ENCODE data around the gene GLRX3. TPM values are rescaled to one million over a fixed set of nuclear protein-coding genes. Genes with fewer than 3 reads are reported as not detected.

GLRX3 gene
- total RNA-seq, 5 donors from 2014 or later (not counting 1 experiment from before 2014, with no cell fraction given): 32.4 to 40.7 (median 35.4) TPM

GRCh38 chr10:130222381-130222780 lies 86.2 kb downstream of the GLRX3 start:
- Mint-ChIP-seq H3K9me3 (peaks cover 0 to 5% (median 4%) of the 10 kb centered on the region in 3 donors), H3K4me1 (no peaks in the 10 kb centered on the region), H3K36me3 (peaks cover 8% of the 10 kb centered on the region), H3K27ac (no peak overlapping the region), H3K27me3 (peaks cover 0 to 4% of the 10 kb centered on the region in 2 donors), H3K4me3 (no peak overlapping the region)
- ATAC-seq (replicated peaks in 1 of 4): no peak
- POLR2A ChIA-PET: no interaction called here
- Histone ChIP-seq H3K36me3 (ENCODE audit: control insufficient read depth in 2 of 2, extremely low read depth in 1 of 2, insufficient read depth in 1 of 2, low read length in 1 of 2) (no peaks in the 10 kb centered on the region), H3K4me3 (ENCODE audit: control insufficient read depth in 1 of 2, extremely low read depth in 1 of 2, low read length in 1 of 2) (no peak overlapping the region), H3K27me3 (replicated peaks in 1 of 2; ENCODE audit: control insufficient read depth in 2 of 2, extremely low read depth in 1 of 2, insufficient read depth in 2 of 2, low read length in 1 of 2) (peaks cover 0 to 5% of the 10 kb centered on the region in 2 experiments), H3K9me3 (no peaks in the 10 kb centered on the region), H3K27ac (ENCODE audit: low read length) (no peak overlapping the region), H3K4me1 (ENCODE audit: control insufficient read depth in 1 of 2, extremely low read depth in 1 of 2, insufficient read depth in 2 of 2, low read length in 2 of 2) (no peaks in the 10 kb centered on the region)
- WGBS (ENCODE audit: insufficient coverage): 79% methylated on average over 5 of the region's 8 CpGs
- CTCF ChIA-PET: no interaction called here
- no peak for DNase-seq

DNA sequence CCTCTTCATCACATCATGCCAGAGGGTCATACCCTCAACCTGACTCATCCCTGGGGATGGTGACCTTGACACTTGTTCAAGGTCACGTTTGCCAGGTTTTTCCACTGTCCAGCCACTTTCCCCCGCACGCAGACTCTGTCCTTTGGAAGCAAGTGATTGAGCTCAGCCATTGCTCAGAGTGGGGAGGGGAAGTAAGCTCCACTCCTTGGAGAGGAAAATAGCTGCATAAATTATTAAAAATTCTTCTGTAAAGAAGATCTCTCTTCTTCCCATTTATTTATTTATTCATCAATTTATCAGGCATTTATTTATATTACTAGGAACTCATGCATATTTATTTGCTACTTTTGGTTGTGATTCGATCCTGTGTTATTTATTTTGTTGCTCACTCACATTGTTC lies 88.0 kb downstream of the GLRX3 start:
- Mint-ChIP-seq H3K27ac (no peak overlapping the region), H3K27me3 (peaks cover 0 to 4% of the 10 kb centered on the region in 2 donors), H3K9me3 (peaks cover 0 to 17% (median 14%) of the 10 kb centered on the region in 3 donors), H3K4me3 (no peak overlapping the region), H3K4me1 (no peaks in the 10 kb centered on the region), H3K36me3 (peaks cover 9% of the 10 kb centered on the region)
- ATAC-seq (replicated peaks in 1 of 4): no peak
- no CpG with 5 or more reads among the region's 4 CpGs for WGBS (ENCODE audit: insufficient coverage)
- Histone ChIP-seq H3K27me3 (replicated peaks in 1 of 2; ENCODE audit: control insufficient read depth in 2 of 2, extremely low read depth in 1 of 2, insufficient read depth in 2 of 2, low read length in 1 of 2) (peaks cover 0 to 5% of the 10 kb centered on the region in 2 experiments), H3K9me3 (no peaks in the 10 kb centered on the region), H3K4me1 (ENCODE audit: control insufficient read depth in 1 of 2, extremely low read depth in 1 of 2, insufficient read depth in 2 of 2, low read length in 2 of 2) (no peaks in the 10 kb centered on the region), H3K36me3 (ENCODE audit: control insufficient read depth in 2 of 2, extremely low read depth in 1 of 2, insufficient read depth in 1 of 2, low read length in 1 of 2) (no peaks in the 10 kb centered on the region), H3K4me3 (ENCODE audit: control insufficient read depth in 1 of 2, extremely low read depth in 1 of 2, low read length in 1 of 2) (no peak overlapping the region), H3K27ac (ENCODE audit: low read length) (no peak overlapping the region)
- POLR2A ChIA-PET: no interaction called here
- CTCF ChIA-PET: interaction anchor here in 1 of 2 donors (0.7 kb wide), 1 partner anchor 1564 kb away, joined by 4 read pairs; no protein-coding TSS in a partner anchor
- no peak for DNase-seq

DNA sequence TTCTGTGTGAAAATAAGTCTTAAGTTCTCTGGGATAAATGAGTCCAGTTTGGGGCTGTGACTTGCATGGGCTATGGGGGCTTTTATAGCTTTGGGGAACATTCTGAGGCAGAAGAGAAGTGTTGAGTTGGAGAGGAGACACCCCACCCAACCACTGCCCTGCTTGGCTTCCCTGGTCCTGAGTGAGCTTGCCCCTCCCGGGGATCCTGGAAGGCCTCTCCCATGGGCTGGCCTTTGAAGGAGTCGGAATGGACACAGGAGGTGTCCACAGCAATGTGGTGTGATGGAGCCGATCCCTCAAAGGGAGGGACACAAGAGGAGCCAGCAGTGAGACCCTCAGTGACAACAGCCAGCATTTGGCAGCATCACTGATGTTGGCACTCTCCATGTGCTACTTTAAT lies 89.8 kb downstream of the GLRX3 start:
- H3K27ac Mint-ChIP-seq: no peak overlapping the region
- POLR2A ChIA-PET: no interaction called here
- ATAC-seq (replicated peaks in 1 of 4): no peak
- WGBS (ENCODE audit: insufficient coverage): 79% methylated on average over 2 of the region's 3 CpGs
- no peak overlapping the region for H3K4me3 Mint-ChIP-seq
- H3K4me1 Mint-ChIP-seq: no peaks in the 10 kb centered on the region
- peaks cover 9% of the 10 kb centered on the region for H3K36me3 Mint-ChIP-seq
- no peak overlapping the region for H3K27ac ChIP-seq (ENCODE audit: low read length)
- H3K36me3 ChIP-seq (ENCODE audit: control insufficient read depth in 2 of 2, extremely low read depth in 1 of 2, insufficient read depth in 1 of 2, low read length in 1 of 2): no peaks in the 10 kb centered on the region
- no peak for DNase-seq
- peaks cover 0 to 17% (median 14%) of the 10 kb centered on the region in 3 donors for H3K9me3 Mint-ChIP-seq
- peaks cover 0 to 4% of the 10 kb centered on the region in 2 donors for H3K27me3 Mint-ChIP-seq
- no peaks in the 10 kb centered on the region for H3K4me1 ChIP-seq (ENCODE audit: control insufficient read depth in 1 of 2, extremely low read depth in 1 of 2, insufficient read depth in 2 of 2, low read length in 2 of 2)
- CTCF ChIA-PET: no interaction called here
- no peaks in the 10 kb centered on the region for H3K9me3 ChIP-seq
- H3K4me3 ChIP-seq (ENCODE audit: control insufficient read depth in 1 of 2, extremely low read depth in 1 of 2, low read length in 1 of 2): no peak overlapping the region
- peaks cover 0 to 5% of the 10 kb centered on the region in 2 experiments for H3K27me3 ChIP-seq (replicated peaks in 1 of 2; ENCODE audit: control insufficient read depth in 2 of 2, extremely low read depth in 1 of 2, insufficient read depth in 2 of 2, low read length in 1 of 2)

GRCh38 chr10:130227883-130228282 lies 91.7 kb downstream of the GLRX3 start:
- no peaks in the 10 kb centered on the region for H3K4me1 Mint-ChIP-seq
- no peak overlapping the region for H3K27ac Mint-ChIP-seq
- 60% methylated on average over 1 of the region's 2 CpGs for WGBS (ENCODE audit: insufficient coverage)

More at GRCh38 chr10:130227883-130228282, 91.7 kb downstream of the GLRX3 start:
- H3K36me3 Mint-ChIP-seq: peaks cover 9% of the 10 kb centered on the region
- H3K27ac ChIP-seq (ENCODE audit: low read length): no peak overlapping the region
- H3K9me3 ChIP-seq: no peaks in the 10 kb centered on the region
- H3K4me3 Mint-ChIP-seq: no peak overlapping the region
- H3K27me3 Mint-ChIP-seq: peaks cover 0 to 4% of the 10 kb centered on the region in 2 donors
- peaks cover 0 to 5% of the 10 kb centered on the region in 2 experiments for H3K27me3 ChIP-seq (replicated peaks in 1 of 2; ENCODE audit: control insufficient read depth in 2 of 2, extremely low read depth in 1 of 2, insufficient read depth in 2 of 2, low read length in 1 of 2)
- ChIA-PET POLR2A (no interaction called here), CTCF (no interaction called here)
- no peak overlapping the region for H3K4me3 ChIP-seq (ENCODE audit: control insufficient read depth in 1 of 2, extremely low read depth in 1 of 2, low read length in 1 of 2)
- DNase-seq (no peak), ATAC-seq (replicated peaks in 1 of 4) (no peak)
- no peaks in the 10 kb centered on the region for H3K4me1 ChIP-seq (ENCODE audit: control insufficient read depth in 1 of 2, extremely low read depth in 1 of 2, insufficient read depth in 2 of 2, low read length in 2 of 2)
- no peaks in the 10 kb centered on the region for H3K36me3 ChIP-seq (ENCODE audit: control insufficient read depth in 2 of 2, extremely low read depth in 1 of 2, insufficient read depth in 1 of 2, low read length in 1 of 2)
- H3K9me3 Mint-ChIP-seq: peaks cover 0 to 17% (median 14%) of the 10 kb centered on the region in 3 donors

Other genes with a start within 250 kb of the GLRX3 start
- not detected for gene EBF3, start 172.1 kb upstream of the GLRX3 start, total RNA-seq
- 10 to 100 TPM in 4 of 5 donors, 1 to 10 TPM in 1; 7.6 to 14.6 (median 12.3) TPM for gene C10orf143, start 25.6 kb upstream of the GLRX3 start, total RNA-seq

Measured in T-cell (primary cell).